Esophagus (tissue), 2 donors: ENCODE measurements around the gene HNRNPH3. TPM values are rescaled to one million over a fixed set of nuclear protein-coding genes. Genes with fewer than 3 reads are reported as not detected.
A peak's percentile ranks its signal among the peaks of the same experiment; 100 is the strongest.

ENCODE experiments used
- H3K27ac ChIP-seq, 2 donors: one replicate each; pipeline ENCODE4 v1.5.1; 2013; ENCODE audit warnings: low read depth in 2 of 2, mild to moderate bottlenecking in 2 of 2, inconsistent platforms in 1 of 2, low read length in 1 of 2, moderate library complexity in 1 of 2
- H3K27me3 ChIP-seq, 2 donors: one replicate each; pipeline ENCODE4 v1.6.1; 2013; ENCODE audit warnings: low read length in 2 of 2, control low read depth in 1 of 2, mild to moderate bottlenecking in 1 of 2; ENCODE audit not compliant: insufficient read depth in 2 of 2, control insufficient read depth in 1 of 2
- H3K36me3 ChIP-seq, 2 donors: one replicate each; pipeline ENCODE4 v1.6.1; 2013; ENCODE audit warnings: low read length in 1 of 2; ENCODE audit not compliant: control insufficient read depth in 2 of 2, insufficient read depth in 2 of 2
- H3K4me1 ChIP-seq, 2 donors: one replicate each; pipeline ENCODE4 v1.6.1; 2013; ENCODE audit warnings: low read length in 1 of 2; ENCODE audit not compliant: control insufficient read depth in 2 of 2, insufficient read depth in 2 of 2
- H3K4me3 ChIP-seq, 2 donors: one replicate each; pipeline ENCODE4 v1.5.1; 2013; ENCODE audit warnings: low read length in 2 of 2, mild to moderate bottlenecking in 2 of 2, low read depth in 1 of 2, moderate library complexity in 1 of 2
- H3K9me3 ChIP-seq, 2 donors: one replicate each; pipeline ENCODE4 v1.6.1; 2013; ENCODE audit warnings: mild to moderate bottlenecking in 2 of 2, low read depth in 1 of 2, low read length in 1 of 2, moderate library complexity in 1 of 2; ENCODE audit not compliant: control insufficient read depth in 2 of 2, insufficient read depth in 1 of 2
- WGBS, 2 donors: extraction: QIAGEN DNeasy Blood & Tissue Kit; methylation state at CpG; one replicate each; pipeline ENCODE4 v1.1.7; 2013; 5-methylcytosine and 5-hydroxymethylcytosine counted together
- polyA plus RNA-seq, 2 donors: library from polyadenylated mRNA; stranded (reverse); fragments of 200-250 nt; gene quantifications; one replicate each; pipeline ENCODE4 v1.2.3, GENCODE V29; 2013
- donor health status: healthy with polysubstance abuse.
- donor health status: Bipolar disorder and iron deficiency.

The HNRNPH3 gene
- polyA plus RNA-seq, 2 donors = 83.3 to 87.4 TPM

DNA sequence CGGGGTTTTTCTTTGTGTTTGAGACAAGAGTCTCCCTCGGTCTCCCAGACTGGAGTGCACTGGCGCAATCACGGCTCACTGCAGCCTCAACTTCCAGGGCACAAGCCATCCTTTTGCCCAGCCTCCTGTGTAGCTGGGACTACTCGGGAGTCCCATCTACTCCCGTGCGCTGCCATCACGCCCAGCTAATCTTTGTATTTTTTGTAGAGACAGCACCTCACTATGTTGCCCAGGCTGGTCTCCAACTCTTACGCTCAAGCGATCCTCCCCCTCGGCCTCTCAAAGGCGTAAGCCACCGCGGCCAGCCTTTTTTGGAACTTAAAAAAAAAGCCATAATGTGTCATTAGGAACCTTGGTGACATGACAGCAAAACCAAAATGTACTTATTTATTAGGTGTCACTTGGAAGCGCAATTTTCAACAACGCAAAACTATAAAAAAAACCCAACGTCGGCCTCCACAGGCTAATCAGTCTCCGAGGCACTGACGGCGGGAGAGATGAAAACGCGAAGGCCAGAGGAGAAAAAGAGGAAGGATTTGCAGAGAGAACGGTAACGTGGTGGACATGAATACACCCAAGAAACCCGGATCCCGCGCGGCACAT, 911 bp upstream of the HNRNPH3 start:
- peak overlapping the region; percentile 86 to 87 for H3K4me3 ChIP-seq
- H3K27ac ChIP-seq = peak overlapping the region; percentile 97 to 99
- H3K9me3 ChIP-seq = no peaks in the 10 kb centered on the region
- H3K36me3 ChIP-seq = no peaks in the 10 kb centered on the region
- no peaks in the 10 kb centered on the region for H3K27me3 ChIP-seq
- H3K4me1 ChIP-seq = peaks cover 0 to 3% of the 10 kb centered on the region in 2 donors
- WGBS, 2 donors = 15 to 19% methylated on average over 29 of the region's 29 CpGs

DNA sequence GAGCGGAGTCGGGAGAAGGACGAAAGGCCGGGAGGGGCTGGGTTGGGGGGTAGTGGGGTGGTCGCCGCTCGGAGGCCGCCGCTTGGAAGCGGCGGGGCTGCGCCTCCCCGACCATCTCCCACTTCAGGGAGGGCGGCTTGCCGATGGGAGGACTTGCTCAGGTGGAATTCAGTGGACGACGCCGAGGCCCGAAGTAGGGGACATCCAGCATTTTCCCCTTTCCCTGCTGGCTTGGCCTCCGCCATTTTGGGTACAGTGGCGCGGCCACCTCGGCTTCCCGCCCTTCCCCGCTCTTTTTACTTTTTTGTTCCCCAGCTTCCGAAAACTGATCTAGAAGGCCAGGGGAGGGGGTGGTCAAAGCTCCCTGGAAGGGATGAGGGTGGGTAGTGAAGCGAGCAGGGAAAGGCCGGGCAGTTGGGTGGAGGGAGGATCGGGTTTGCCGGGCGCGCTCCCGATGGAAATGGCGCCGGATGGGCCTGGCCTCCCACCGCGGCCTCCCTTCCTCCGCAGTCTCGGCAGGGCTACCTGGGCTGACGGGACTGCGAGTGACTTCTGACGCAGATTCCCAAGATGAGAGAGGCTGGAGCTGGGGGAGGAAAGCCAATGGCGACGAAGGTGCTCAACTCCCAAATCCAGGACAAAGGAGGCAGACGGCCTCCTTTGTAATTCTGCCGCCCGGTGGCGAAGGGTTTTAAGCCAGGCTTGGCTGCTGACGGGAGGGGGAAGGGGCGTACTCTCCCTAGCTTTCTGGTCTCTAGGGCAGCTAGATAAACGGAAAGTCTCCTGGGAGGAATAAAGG, 594 bp downstream of the HNRNPH3 start, which contains the start of gene PBLD:
Gene PBLD, minus strand, starts transcription at position 670 of the 799 bp plus-strand sequence. CDS start 26,084 bp downstream, outside the sequence.
- H3K36me3 ChIP-seq = no peaks in the 10 kb centered on the region
- WGBS, 2 donors = 0 to 1% methylated on average over 51 of the region's 51 CpGs
- H3K4me1 ChIP-seq = peaks cover 0 to 3% of the 10 kb centered on the region in 2 donors
- peak within 1 kb of the TSS; percentile 86 to 87 for H3K4me3 ChIP-seq
- H3K27ac ChIP-seq = peak within 1 kb of the TSS; percentile 97 to 99
- H3K27me3 ChIP-seq = no peaks in the 10 kb centered on the region
- no peaks in the 10 kb centered on the region for H3K9me3 ChIP-seq

DNA sequence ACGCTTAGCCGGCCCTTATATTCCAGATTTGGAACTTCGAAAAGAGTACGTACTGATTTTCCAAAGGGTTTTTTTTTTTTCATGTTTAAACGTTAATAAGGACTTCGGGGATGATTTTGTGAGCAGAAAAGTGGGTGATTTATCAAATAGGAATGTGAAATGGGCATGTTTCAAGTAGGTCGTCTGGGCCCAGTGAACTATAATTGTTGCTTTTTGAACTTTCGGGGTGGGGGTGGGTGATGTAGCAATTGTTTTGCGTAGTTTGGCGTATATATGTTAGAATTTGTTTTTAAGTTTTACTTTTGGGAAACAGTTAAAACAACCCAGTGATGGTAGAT, 1.2 kb downstream of the HNRNPH3 start:
- peak overlapping the region; percentile 97 to 99 for H3K27ac ChIP-seq
- H3K9me3 ChIP-seq = no peaks in the 10 kb centered on the region
- no peaks in the 10 kb centered on the region for H3K27me3 ChIP-seq
- H3K4me1 ChIP-seq = peaks cover 0 to 3% of the 10 kb centered on the region in 2 donors
- 0% methylated on average over 10 of the region's 10 CpGs for WGBS, 2 donors
- no peaks in the 10 kb centered on the region for H3K36me3 ChIP-seq
- H3K4me3 ChIP-seq = peak overlapping the region; percentile 86 to 87

DNA sequence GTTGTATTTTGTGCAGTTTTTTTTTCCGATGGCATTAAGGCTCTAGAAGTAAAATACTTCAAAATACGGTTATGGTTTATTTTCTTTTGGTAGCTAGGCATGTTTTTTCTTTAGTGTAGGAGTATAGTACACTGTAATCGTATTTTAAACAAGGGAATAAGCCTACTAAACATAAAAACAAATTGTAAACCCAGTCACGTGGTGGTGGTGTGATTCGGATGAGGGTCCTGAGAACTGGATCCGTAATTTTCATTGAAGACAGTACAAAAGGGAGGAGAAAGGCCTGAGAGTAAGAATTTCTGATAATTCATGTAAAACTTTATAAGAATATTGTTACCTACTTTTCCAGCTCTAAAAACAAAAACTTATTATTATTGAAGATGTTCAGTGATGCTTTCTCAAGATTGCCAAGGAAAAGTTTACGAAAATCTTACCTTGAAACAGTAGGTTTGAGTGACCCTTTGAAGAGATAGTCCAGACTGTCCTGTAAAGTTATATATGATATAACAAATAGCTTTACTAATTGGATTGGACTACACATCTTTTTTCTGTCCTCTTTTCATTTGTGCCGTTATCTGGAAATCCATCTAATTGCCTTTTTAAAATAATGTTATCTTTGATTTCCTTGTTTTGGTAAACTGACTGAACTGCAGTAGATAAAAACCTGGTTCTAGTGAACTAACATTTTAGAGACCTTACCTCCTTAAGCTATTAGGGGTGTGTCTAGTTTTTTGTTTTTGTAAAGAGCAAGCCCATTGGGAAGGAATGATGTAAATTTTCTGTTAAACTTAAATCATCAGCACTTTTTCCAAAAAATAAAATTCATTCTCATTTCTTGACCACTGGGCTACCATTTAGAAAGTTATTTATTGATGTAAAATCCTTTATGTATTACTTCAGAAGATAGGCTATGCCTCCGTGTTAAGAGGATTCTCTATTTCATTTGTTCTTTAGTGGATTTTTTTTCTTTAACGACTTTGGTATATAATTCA, 1.9 kb downstream of the HNRNPH3 start:
- no peaks in the 10 kb centered on the region for H3K9me3 ChIP-seq
- no peaks in the 10 kb centered on the region for H3K27me3 ChIP-seq
- WGBS, 2 donors = 1 to 2% methylated on average over 10 of the region's 10 CpGs
- peaks cover 0 to 2% of the 10 kb centered on the region in 2 donors for H3K36me3 ChIP-seq
- no peak overlapping the region for H3K27ac ChIP-seq
- H3K4me3 ChIP-seq = peak overlapping the region in 1 of 2 donors; percentile 87
- peaks cover 0 to 3% of the 10 kb centered on the region in 2 donors for H3K4me1 ChIP-seq

DNA sequence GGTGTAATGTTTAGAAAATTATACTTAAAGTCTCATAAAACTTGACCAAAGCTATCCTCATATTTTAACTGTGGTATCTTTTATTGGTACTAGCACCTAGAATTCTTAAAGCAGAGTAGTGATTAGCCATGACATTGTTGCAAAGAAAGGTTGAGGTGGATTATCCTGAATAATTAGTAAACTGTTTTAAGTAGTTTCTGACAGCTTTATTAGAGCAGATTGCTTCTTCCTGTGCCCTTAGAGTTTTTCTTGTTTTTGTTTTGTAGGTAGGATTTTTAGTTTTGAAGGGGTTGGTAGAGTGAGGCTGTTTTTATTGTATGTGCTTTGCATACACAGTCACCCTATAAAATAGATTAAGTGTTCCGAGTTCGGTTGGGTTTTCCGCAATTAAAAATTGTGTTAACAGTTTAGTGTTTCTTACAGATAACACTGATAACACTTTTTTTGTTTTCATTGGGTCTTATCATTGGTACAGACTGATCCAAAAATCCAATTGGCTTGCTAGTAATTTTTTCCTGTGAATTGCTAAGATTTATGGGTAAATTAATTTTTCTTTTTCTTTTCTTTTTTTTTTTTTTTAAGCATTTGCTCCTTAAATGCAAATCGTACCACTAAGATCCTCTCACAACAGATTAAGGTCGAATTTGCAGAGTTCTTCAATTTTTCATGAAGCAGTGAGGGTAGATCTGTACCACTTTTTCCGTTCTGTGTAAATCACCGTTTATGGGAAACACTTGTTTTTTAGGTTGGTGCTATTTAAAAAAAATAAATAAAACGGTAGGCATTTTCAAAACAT, 3.0 kb downstream of the HNRNPH3 start:
- no peaks in the 10 kb centered on the region for H3K9me3 ChIP-seq
- H3K27me3 ChIP-seq = no peaks in the 10 kb centered on the region
- H3K4me3 ChIP-seq = peak overlapping the region in 1 of 2 donors; percentile 87
- H3K27ac ChIP-seq = no peak overlapping the region
- peaks cover 0 to 3% of the 10 kb centered on the region in 2 donors for H3K4me1 ChIP-seq
- peaks cover 0 to 2% of the 10 kb centered on the region in 2 donors for H3K36me3 ChIP-seq
- WGBS, 2 donors = 3% methylated on average over 8 of the region's 8 CpGs

DNA sequence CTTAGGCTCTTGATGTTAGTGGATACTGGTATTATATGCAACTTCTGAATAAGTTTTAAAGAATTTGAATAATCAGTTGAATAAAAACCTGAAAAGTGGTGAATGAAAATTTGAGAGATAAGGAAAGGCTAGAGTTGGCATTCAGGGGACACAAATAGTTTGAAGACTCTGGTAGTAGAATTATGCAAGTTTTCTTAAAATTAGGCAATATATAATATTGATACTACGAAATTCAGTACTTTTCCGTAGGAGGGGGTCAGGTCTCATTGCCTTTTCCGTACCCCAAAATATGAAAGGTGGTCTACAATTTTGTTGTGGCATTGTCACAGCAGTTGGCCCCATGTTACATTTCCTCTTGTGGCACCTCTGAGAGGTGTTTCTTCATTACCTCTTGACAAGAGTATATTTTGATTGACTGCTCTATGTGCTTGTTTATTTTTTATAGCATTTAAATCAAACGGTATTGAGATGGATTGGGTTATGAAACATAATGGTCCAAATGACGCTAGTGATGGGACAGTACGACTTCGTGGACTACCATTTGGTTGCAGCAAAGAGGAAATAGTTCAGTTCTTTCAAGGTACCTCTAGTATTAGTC, 5.0 kb downstream of the HNRNPH3 start:
- H3K27me3 ChIP-seq = no peaks in the 10 kb centered on the region

DNA sequence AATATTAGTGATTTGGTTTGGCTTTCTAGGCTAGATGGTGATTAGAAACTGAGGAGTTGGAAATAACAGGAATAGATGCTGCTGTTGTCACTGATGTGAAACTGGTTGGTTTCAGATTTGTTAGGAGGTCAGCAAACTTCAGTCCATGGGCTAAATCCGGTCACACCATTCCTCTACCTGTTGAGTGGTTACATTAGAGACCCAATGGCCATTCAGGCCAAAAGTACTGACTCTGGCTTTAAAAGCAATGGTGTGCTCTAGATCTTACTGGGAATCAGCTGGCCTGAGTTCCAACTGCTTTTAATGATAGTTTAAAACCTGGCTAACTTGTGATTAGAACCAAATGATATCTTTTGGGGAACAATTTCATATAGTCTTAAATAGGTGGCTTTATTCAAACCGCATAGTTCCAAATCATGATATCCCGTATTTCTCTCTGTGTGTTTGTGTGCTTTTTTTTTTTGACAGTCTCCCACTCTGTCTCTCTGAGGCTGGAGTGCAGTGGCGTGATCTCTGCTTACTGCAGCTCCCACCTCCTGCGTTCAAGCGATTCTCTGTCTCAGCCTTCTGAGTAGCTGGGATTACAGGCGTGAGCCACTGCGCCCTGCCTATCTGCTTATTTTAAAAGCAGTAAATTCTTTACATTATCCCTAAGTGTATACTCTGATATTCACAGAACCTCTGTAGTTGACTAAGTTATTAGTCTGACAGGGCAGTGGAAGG, 8.7 kb downstream of the HNRNPH3 start:
- H3K36me3 ChIP-seq = peaks cover 0 to 12% of the 10 kb centered on the region in 2 donors
- no peak overlapping the region for H3K27ac ChIP-seq
- no peaks in the 10 kb centered on the region for H3K9me3 ChIP-seq
- no peaks in the 10 kb centered on the region for H3K27me3 ChIP-seq
- WGBS, 2 donors = 94 to 95% methylated on average over 8 of the region's 8 CpGs
- H3K4me3 ChIP-seq = no peak overlapping the region
- no peaks in the 10 kb centered on the region for H3K4me1 ChIP-seq

More for the DNA sequence above, 5.0 kb downstream of the HNRNPH3 start:
- 60 to 67% methylated on average over 7 of the region's 7 CpGs for WGBS, 2 donors
- Histone ChIP-seq H3K4me3 (no peak overlapping the region), H3K9me3 (no peaks in the 10 kb centered on the region), H3K4me1 (no peaks in the 10 kb centered on the region), H3K27ac (no peak overlapping the region), H3K36me3 (peaks cover 0 to 12% of the 10 kb centered on the region in 2 donors)

DNA sequence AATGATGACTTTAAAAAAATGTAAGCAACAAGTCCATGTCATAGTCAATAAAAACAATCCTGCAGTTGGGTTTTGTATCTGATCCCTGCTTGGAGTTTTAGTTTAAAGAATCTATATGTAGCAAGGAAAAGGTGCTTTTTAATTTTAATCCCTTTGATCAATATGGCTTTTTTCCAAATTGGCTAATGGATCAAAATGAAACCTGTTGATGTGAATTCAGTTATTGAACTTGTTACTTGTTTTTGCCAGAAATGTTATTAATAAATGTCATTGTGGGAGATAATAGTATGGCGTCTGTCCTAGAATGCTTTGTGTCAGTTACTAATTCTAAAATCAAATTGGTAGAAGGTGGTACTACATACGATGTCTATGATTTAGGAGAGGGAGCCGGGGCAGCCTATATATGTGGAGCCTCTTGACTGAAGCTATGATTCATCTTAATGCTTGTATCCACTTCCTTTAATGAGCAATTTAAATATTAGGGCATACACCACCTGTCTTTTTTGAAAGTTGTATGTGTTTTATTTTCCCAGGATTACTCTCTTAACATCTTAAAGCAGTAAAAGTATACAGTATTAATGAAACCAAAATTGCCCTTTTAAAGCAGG, 11.1 kb downstream of the HNRNPH3 start:
- WGBS, 2 donors = 83 to 91% methylated on average over 3 of the region's 3 CpGs
- peaks cover 0 to 12% of the 10 kb centered on the region in 2 donors for H3K36me3 ChIP-seq
- no peaks in the 10 kb centered on the region for H3K27me3 ChIP-seq
- H3K9me3 ChIP-seq = no peaks in the 10 kb centered on the region
- H3K4me1 ChIP-seq = no peaks in the 10 kb centered on the region
- no peak overlapping the region for H3K27ac ChIP-seq
- H3K4me3 ChIP-seq = no peak overlapping the region
